ENCODE measurements around the gene ADCY6. TPM values are rescaled to one million over a fixed set of nuclear protein-coding genes. Genes with fewer than 3 reads are reported as not detected.

Gene ADCY6
- polyA plus RNA-seq, 3 donors: 77.3 to 101 (median 96.1) TPM

DNA sequence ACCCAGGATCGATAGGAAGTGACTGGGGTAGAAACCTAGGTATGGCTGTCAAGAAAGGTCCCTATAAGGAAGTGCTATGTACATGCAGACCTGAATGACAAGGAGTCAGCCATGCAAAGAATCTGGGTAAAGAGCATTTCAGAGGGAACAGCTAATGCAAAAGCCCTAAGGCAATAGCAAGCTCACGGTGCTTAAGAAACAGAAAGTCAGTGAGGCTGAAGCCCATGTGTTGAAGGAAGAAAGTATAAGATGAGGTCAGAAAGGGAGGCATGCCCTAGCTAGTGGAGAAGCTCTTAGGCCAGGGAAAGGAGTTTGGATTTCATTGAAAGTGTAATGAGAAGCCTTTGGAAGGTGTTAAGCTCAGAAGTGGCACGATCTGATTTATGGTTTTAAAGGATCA is 6.0 kb upstream of the ADCY6 start:
- no peak for DNase-seq (ENCODE audit: extremely low read depth in 1 of 11, low read depth in 9 of 11, low spot score in 4 of 11)

DNA sequence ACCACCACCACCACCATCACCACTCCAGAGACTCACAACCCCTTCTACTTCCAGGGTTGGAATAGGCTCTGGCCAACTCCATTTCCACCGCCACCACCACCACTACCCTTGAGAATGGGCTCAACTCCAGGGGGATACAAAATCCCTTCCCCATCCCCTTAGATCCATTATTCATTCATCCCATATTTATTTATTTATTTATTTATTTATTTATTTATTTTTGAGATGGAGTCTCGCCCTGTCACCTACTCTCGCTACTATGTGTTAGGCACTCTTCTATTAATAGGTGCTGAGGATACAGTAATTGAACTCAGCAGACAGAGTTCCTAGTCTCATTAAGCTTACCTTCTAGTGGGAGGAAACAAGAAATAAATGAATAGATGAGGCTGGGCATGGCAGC is 4.8 kb upstream of the ADCY6 start:
- no peak for DNase-seq (ENCODE audit: extremely low read depth in 1 of 11, low read depth in 9 of 11, low spot score in 4 of 11)

- no peak for DNase-seq (ENCODE audit: extremely low read depth in 1 of 11, low read depth in 9 of 11, low spot score in 4 of 11)
Observed at GRCh38 chr12:48789858-48790326, 1.0 kb upstream of the ADCY6 start.

DNA sequence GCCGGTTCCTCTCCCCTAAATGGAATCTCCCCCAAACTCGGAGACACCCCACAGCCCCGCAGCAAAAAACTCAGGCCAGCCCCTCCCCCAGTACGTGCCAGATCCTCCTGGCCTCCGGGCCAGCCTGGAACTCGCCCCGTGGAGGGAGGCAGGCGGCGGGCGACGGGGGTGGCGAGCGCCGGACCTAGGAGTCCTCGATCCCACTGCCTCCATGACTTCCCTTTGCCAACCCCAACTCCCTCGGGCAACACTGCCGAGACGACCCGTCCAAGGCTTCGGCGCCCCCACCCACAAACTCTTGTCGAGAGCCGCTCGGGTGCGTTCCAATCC is 400 bp downstream of the ADCY6 start:
- no peak for DNase-seq (ENCODE audit: extremely low read depth in 1 of 11, low read depth in 9 of 11, low spot score in 4 of 11)

DNA sequence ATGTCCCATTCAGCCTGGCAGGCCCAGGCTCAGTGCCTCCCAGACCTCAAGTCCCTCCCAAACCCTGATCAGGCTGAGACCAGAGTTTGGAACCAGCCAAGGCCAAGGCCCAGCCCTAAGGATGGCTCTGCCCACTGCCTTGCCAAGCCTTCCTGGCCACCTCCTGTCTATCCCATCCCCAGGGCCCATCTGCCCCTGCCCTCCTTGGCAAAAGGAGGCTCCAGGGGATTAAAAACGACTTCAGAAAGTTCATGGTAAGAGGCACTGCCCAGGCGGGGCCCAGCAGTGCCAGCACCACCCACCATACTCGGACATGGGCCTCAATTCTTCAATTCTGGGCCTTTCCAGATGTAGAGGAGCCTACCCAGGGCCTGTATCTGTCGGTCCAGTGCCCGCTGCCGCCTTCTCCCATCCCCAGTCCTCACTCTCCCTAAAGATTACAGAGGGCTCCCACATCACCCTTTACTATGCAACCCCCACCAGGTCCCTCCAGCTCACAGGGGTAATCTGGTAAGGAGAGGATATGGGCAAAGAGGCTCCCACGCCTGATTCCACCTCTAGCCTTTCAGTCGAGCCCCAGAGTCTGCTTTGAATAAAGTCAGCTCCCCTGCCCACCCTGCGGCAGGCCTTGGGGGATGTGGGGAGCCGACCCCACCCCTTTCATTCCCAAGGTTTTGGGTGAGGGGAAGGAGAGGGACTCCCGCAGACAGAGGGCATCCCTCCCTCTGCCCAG is 932 bp downstream of the ADCY6 start:
- DNase-seq (ENCODE audit: extremely low read depth in 1 of 11, low read depth in 9 of 11, low spot score in 4 of 11): no peak

GRCh38 chr12:48786591-48787544 is 2.0 kb downstream of the ADCY6 start:
- no peak for DNase-seq (ENCODE audit: extremely low read depth in 1 of 11, low read depth in 9 of 11, low spot score in 4 of 11)

- no peak for DNase-seq (ENCODE audit: extremely low read depth in 1 of 11, low read depth in 9 of 11, low spot score in 4 of 11)
Observed at GRCh38 chr12:48783432-48783831, 5.5 kb downstream of the ADCY6 start.

- DNase-seq (ENCODE audit: extremely low read depth in 1 of 11, low read depth in 9 of 11, low spot score in 4 of 11): no peak
Observed at GRCh38 chr12:48782457-48783395, 6.2 kb downstream of the ADCY6 start.

- DNase-seq (ENCODE audit: extremely low read depth in 1 of 11, low read depth in 9 of 11, low spot score in 4 of 11): no peak
Observed at GRCh38 chr12:48781750-48782456, 7.0 kb downstream of the ADCY6 start.

GRCh38 chr12:48780381-48781025 is 8.4 kb downstream of the ADCY6 start:
- DNase-seq (ENCODE audit: extremely low read depth in 1 of 11, low read depth in 9 of 11, low spot score in 4 of 11): no peak

DNA sequence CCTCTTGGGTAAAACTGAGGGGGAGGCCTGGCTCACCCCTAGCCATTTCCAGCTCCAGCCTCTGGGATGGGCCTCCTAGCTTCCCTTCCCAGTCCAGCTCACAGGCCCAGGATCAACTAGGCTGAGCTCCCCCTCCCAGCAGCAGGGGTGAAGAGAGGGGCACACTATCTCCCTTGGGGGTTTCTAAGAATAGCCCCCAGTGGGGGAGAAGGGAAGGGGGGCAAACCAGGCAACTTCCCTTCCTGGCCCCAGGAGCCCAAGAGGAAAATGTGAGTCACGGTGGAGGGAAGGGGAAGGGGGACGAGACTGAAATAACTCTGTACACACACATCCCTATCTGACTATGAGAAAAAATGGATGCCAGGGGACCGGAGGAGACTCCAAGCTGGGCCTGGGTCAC is 9.0 kb downstream of the ADCY6 start:
- no peak for DNase-seq (ENCODE audit: extremely low read depth in 1 of 11, low read depth in 9 of 11, low spot score in 4 of 11)

GRCh38 chr12:48777501-48778400 is 11.1 kb downstream of the ADCY6 start:
- DNase-seq (ENCODE audit: extremely low read depth in 1 of 11, low read depth in 9 of 11, low spot score in 4 of 11): no peak

DNA sequence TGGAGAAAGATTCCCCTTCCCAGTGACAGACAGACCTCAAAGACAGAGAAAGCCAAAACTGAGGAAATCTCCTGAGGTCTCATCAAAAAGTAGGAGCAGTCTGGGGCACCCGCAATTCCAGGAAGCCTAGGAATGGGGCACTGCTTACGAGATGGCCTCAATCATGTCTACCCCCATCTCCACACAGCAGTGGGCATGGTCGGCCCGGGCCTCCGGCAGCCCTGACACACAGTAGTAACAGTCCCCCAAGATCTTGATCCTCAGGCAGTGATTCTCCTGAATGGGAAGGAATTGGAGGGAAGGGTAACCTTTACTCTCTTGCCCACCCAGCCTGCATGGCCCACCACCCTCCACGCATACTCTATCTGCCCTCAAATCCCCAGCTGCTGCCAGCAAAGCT is 11.9 kb downstream of the ADCY6 start:
- no peak for DNase-seq (ENCODE audit: extremely low read depth in 1 of 11, low read depth in 9 of 11, low spot score in 4 of 11)

DNA sequence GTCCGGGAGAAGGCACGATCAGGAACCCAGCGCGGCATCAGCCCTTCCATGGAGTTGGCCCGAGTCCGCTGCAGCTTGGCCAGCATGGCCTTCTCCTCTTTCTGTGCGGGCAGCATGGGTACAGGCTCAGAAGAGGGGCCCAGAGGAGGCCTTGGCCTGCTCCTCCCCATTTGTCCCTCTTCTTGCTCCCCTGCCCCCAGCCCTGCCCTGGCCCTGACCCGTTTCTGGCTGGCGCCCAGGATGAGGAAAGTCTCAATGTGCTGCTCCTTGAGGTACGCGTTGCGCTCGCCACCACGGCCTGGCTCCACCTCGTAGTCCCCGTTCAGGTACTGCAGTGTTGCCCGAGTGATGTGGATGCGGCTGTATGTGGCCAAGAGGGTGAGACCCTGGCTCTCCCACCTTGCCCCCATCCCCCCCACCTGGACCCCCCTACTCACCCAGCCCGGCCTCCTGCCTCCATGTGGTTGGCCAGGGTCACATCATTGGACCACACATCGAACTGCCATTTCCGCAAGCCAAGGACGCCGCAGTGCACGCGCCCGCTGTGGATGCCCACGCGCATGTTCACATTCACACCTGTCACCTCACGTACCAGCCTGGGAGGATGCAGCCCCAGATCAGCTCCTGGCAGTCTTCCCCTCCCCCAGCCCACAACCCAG is 12.8 kb downstream of the ADCY6 start:
- DNase-seq (ENCODE audit: extremely low read depth in 1 of 11, low read depth in 9 of 11, low spot score in 4 of 11): no peak

- no peak for DNase-seq (ENCODE audit: extremely low read depth in 1 of 11, low read depth in 9 of 11, low spot score in 4 of 11)
Observed at GRCh38 chr12:48775299-48775698, 13.6 kb downstream of the ADCY6 start.

- no peak for DNase-seq (ENCODE audit: extremely low read depth in 1 of 11, low read depth in 9 of 11, low spot score in 4 of 11)
Observed at GRCh38 chr12:48774516-48774915, 14.4 kb downstream of the ADCY6 start.

- DNase-seq (ENCODE audit: extremely low read depth in 1 of 11, low read depth in 9 of 11, low spot score in 4 of 11): no peak
Observed at GRCh38 chr12:48773686-48774085, 15.2 kb downstream of the ADCY6 start.
